Smooth muscle cell (in vitro differentiated cells): ENCODE measurements around the gene PCDHB7. TPM values are rescaled to one million over a fixed set of nuclear protein-coding genes. Genes with fewer than 3 reads are reported as not detected.
"Not testable (repeated sequence)": the region's sequence is repeated elsewhere in the genome, so short reads cannot be mapped to it uniquely, and the experiment has no call there.

Source experiments
- DNase-seq: peaks from one replicate; lab custom pipeline; 2025; ENCODE audit not compliant: unreplicated experiment; lab: John Stamatoyannopoulos, UW
- H2AFZ ChIP-seq: fragments of 200-600 bp; sonication (generic); 2 replicates; pipeline ENCODE4 v1.6.0; 2016; ENCODE audit warnings: antibody characterized with exemption, low read depth, mild to moderate bottlenecking
- H3F3A ChIP-seq: fragments of 200-600 bp; sonication (generic); 2 replicates; pipeline ENCODE4 v1.6.0; 2017; ENCODE audit warnings: antibody characterized with exemption, low read depth
- H3K27ac ChIP-seq: fragments of 200-600 bp; sonication (generic); 2 replicates; pipeline ENCODE4 v1.5.1; 2016; ENCODE audit warnings: low read depth, mild to moderate bottlenecking
- H3K27me3 ChIP-seq: fragments of 200-600 bp; sonication (generic); 2 replicates; pipeline ENCODE4 v1.6.1; 2016; ENCODE audit warnings: low read depth, mild to moderate bottlenecking
- H3K36me3 ChIP-seq: fragments of 200-600 bp; sonication (generic); 2 replicates; pipeline ENCODE4 v1.5.1; 2016; ENCODE audit warnings: low read depth
- H3K4me1 ChIP-seq: fragments of 200-600 bp; sonication (generic); 2 replicates; pipeline ENCODE4 v1.5.1; 2016; ENCODE audit warnings: low read depth
- H3K4me2 ChIP-seq: fragments of 200-600 bp; sonication (generic); 2 replicates; pipeline ENCODE4 v1.6.0; 2016; ENCODE audit warnings: mild to moderate bottlenecking
- H3K4me3 ChIP-seq: fragments of 200-600 bp; sonication (generic); 2 replicates; pipeline ENCODE4 v1.5.1; 2016; ENCODE audit warnings: mild to moderate bottlenecking
- H3K79me2 ChIP-seq: fragments of 200-600 bp; sonication (generic); 2 replicates; pipeline ENCODE4 v1.6.0; 2016; ENCODE audit warnings: low read depth, mild to moderate bottlenecking
- H3K9ac ChIP-seq: fragments of 200-600 bp; sonication (generic); 2 replicates; pipeline ENCODE4 v1.6.0; 2016; ENCODE audit warnings: low read depth
- H3K9me3 ChIP-seq: fragments of 200-600 bp; sonication (generic); replicated peaks from 2 replicates; pipeline ENCODE4 v1.5.1; 2016; ENCODE audit warnings: low read depth
- H4K20me1 ChIP-seq: fragments of 200-600 bp; sonication (generic); 2 replicates; pipeline ENCODE4 v1.6.0; 2016; ENCODE audit warnings: low read depth
- WGBS: methylation state at CpG from one replicate; pipeline ENCODE4 v1.1.7; 2016; ENCODE audit warnings: low lambda C conversion rate; 5-methylcytosine and 5-hydroxymethylcytosine counted together
- polyA plus RNA-seq: library from polyadenylated mRNA; unstranded; fragments of >200 nt; fragmentation: Nextera tagmentation; extraction: Ambion mirVana; gene quantifications from 2 replicates; pipeline ENCODE4 v1.2.1, GENCODE V29; 2016
- total RNA-seq: library from RNA; depleted of rRNA; stranded (reverse); fragments of >200 nt; gene quantifications from 2 replicates; pipeline ENCODE4 v1.2.3, GENCODE V29; 2014
- TF ChIP-seq, protein P1 (sequence below): fragments of 200-600 bp; sonication (generic); IDR thresholded peaks from 2 replicates; pipeline ENCODE4 v1.5.1; 2017; ENCODE audit warnings: borderline replicate concordance, mild to moderate bottlenecking, antibody characterized with exemption; ENCODE audit not compliant: insufficient read depth, poor library complexity, severe bottlenecking

Gene PCDHB7
- total RNA-seq (0.76 and 1.4 TPM in 2 replicates), polyA plus RNA-seq (0.06 TPM in 1 of 2 replicates, not detected in the other)

DNA sequence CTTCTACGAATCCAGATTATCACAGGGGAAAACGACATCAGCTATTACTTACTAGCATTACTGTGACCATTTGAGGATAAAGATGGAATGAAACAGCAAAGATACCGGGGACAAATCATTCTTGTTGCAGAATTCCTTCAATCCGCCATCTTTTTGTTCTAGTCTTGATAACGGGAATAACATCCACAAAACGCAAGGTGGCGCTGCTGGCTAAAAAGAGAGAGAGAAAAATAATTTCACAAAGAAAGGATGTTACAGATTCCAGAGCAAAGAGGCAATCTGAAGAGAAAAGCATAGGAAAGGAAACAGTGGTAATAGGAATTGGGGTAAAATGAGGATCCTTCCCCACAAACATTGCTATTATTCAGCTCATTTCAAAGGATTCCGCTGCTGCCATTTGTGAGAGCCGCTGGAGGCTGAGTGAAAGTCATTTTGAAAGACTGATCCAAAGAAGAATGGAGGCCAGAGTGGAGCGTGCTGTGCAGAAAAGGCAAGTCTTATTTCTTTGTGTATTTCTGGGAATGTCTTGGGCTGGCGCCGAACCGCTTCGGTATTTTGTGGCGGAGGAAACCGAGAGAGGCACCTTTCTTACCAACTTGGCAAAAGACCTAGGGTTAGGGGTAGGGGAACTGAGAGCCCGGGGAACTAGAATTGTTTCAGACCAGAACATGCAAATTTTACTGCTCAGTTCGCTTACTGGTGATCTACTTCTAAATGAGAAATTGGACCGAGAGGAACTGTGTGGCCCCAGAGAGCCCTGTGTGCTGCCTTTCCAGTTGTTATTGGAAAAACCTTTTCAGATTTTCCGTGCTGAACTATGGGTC lies at the start of gene PCDHB7:
PCDHB7 (plus strand) TSS at position 264 of the 824 bp plus-strand sequence; CDS start at position 456, 192 bp downstream.
- 73% methylated on average over 20 of the region's 20 CpGs for WGBS
- no peaks in the 10 kb centered on the region for H3K4me1 ChIP-seq
- no peaks in the 10 kb centered on the region for H3K9me3 ChIP-seq
- H3K79me2 ChIP-seq: no peaks in the 10 kb centered on the region
- TF ChIP-seq, protein P1, sequence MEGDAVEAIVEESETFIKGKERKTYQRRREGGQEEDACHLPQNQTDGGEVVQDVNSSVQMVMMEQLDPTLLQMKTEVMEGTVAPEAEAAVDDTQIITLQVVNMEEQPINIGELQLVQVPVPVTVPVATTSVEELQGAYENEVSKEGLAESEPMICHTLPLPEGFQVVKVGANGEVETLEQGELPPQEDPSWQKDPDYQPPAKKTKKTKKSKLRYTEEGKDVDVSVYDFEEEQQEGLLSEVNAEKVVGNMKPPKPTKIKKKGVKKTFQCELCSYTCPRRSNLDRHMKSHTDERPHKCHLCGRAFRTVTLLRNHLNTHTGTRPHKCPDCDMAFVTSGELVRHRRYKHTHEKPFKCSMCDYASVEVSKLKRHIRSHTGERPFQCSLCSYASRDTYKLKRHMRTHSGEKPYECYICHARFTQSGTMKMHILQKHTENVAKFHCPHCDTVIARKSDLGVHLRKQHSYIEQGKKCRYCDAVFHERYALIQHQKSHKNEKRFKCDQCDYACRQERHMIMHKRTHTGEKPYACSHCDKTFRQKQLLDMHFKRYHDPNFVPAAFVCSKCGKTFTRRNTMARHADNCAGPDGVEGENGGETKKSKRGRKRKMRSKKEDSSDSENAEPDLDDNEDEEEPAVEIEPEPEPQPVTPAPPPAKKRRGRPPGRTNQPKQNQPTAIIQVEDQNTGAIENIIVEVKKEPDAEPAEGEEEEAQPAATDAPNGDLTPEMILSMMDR: peak; percentile 18
- H3F3A ChIP-seq: no peaks in the 10 kb centered on the region
- H3K9ac ChIP-seq: no peak within 1 kb of the TSS
- no peak within 1 kb of the TSS for H3K4me2 ChIP-seq
- H3K36me3 ChIP-seq: no peaks in the 10 kb centered on the region
- DNase-seq: no peak
- H2AFZ ChIP-seq: no peak within 1 kb of the TSS
- no peaks in the 10 kb centered on the region for H4K20me1 ChIP-seq
- H3K4me3 ChIP-seq: no peak within 1 kb of the TSS
- H3K27me3 ChIP-seq: no peaks in the 10 kb centered on the region
- no peak within 1 kb of the TSS for H3K27ac ChIP-seq

DNA sequence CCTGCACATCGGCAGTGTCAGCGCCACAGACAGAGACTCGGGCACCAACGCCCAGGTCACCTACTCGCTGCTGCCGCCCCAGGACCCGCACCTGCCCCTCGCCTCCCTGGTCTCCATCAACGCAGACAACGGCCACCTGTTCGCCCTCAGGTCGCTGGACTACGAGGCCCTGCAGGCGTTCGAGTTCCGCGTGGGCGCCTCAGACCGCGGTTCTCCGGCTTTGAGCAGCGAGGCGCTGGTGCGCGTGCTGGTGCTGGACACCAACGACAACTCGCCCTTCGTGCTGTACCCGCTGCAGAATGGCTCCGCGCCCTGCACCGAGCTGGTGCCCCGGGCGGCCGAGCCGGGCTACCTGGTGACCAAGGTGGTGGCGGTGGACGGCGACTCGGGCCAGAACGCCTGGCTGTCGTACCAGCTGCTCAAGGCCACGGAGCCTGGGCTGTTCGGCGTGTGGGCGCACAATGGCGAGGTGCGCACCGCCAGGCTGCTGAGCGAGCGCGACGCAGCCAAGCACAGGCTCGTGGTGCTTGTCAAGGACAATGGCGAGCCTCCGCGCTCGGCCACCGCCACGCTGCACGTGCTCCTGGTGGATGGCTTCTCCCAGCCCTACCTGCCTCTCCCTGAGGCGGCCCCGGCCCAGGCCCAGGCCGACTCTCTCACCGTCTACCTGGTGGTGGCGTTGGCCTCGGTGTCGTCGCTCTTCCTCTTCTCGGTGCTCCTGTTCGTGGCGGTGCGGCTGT lies 48.9 kb upstream of the PCDHB7 start:
- not testable (repeated sequence) for H3F3A ChIP-seq, H3K27ac ChIP-seq, DNase-seq, H2AFZ ChIP-seq, H4K20me1 ChIP-seq, H3K4me1 ChIP-seq, H3K4me2 ChIP-seq, H3K27me3 ChIP-seq, H3K79me2 ChIP-seq, H3K9ac ChIP-seq, H3K36me3 ChIP-seq, H3K4me3 ChIP-seq, H3K9me3 ChIP-seq
- 98% methylated on average over 48 of the region's 73 CpGs for WGBS

DNA sequence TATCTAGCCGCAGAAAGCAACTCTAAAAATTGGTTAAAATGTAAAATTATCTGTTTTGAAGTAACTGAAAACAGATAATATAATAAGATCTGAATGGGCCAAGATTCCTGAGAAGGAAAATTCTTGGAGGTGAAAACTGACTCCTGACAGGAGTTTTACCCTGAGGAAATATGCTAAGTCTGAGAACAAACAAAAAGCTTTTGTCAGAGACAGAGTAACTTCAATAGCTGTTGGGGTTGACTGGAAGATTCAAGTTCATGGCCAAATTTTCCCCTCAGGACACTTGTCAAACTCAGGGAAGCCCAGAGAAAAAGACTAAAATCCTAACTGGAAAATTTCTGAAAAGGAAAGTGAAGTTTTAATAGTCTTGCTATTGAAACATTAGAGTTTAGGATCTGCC lies 45.1 kb upstream of the PCDHB7 start:
- Histone ChIP-seq H3K4me1 (no peaks in the 10 kb centered on the region), H2AFZ (no peak overlapping the region), H3K36me3 (peaks cover 8% of the 10 kb centered on the region), H3F3A (no peaks in the 10 kb centered on the region), H3K27me3 (no peaks in the 10 kb centered on the region), H3K4me3 (no peak overlapping the region), H3K79me2 (no peaks in the 10 kb centered on the region), H3K27ac (no peak overlapping the region), H3K9ac (no peak overlapping the region), H4K20me1 (no peaks in the 10 kb centered on the region), H3K9me3 (peaks cover 4% of the 10 kb centered on the region), H3K4me2 (no peak overlapping the region)
- 87% methylated on average over 1 of the region's 1 CpG for WGBS
- no peak for DNase-seq
- TF ChIP-seq, protein P1: no peak

DNA sequence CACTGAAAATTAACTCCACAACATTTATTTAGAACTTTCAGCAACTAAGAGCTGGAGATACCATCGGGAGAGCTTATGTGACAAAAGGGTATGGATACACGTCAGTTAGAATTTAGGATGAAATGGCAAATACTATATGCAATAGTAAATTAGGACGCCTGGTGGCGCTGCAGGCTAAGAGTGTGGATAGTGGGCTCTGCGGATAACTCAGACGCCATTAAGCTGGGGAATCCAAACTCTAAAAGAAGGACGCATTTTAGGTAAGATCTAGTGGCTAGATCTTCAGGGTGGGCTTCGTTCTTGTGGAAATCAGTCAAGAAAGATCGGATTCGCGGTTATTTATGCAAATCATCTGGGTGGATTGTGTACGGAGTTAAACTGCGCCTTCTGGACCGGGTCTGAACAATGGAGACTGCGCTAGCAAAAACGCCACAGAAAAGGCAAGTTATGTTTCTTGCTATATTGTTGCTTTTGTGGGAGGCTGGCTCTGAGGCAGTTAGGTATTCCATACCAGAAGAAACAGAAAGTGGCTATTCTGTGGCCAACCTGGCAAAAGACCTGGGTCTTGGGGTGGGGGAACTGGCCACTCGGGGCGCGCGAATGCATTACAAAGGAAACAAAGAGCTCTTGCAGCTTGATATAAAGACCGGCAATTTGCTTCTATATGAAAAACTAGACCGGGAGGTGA lies 37.3 kb upstream of the PCDHB7 start, which contains the start of gene PCDHB5:
PCDHB5 (plus strand) TSS at position 177 of the 688 bp plus-strand sequence; CDS start at position 406, 229 bp downstream.
- peak within 1 kb of the TSS; percentile 76 for H3K4me2 ChIP-seq
- DNase-seq: no peak

More for the DNA sequence above, 37.3 kb upstream of the PCDHB7 start, which contains the start of gene PCDHB5:
- Histone ChIP-seq H3K4me3 (peak within 1 kb of the TSS; percentile 60), H3K9ac (peak within 1 kb of the TSS; percentile 60), H3K36me3 (no peaks in the 10 kb centered on the region), H3K79me2 (no peaks in the 10 kb centered on the region), H4K20me1 (no peaks in the 10 kb centered on the region), H3K27ac (no peak within 1 kb of the TSS), H3K4me1 (no peaks in the 10 kb centered on the region), H3K27me3 (no peaks in the 10 kb centered on the region), H3K9me3 (peaks cover 4% of the 10 kb centered on the region), H2AFZ (peak within 1 kb of the TSS; percentile 93), H3F3A (no peaks in the 10 kb centered on the region)
- WGBS: 42% methylated on average over 22 of the region's 22 CpGs
- TF ChIP-seq, protein P1: peak; percentile 49
